GM12878 (cell line): Measurements from ENCODE around the gene PKD1.

Experiments
- CBX5 ChIP-seq: sonication (generic); IDR thresholded peaks from 2 replicates; pipeline ENCODE4 v1.6.1; 2016; ENCODE audit warnings: low read depth, moderate library complexity, mild to moderate bottlenecking, inconsistent platforms
- CTCF ChIP-seq, 3 experiments: IDR thresholded peaks in 2 of 3; conservative IDR thresholded peaks in 1 of 3; 2 replicates each; pipeline ENCODE4 v1.5.1; 2011; ENCODE audit warnings: low read depth in 3 of 3, low read length in 3 of 3, mild to moderate bottlenecking in 3 of 3, control low read depth in 2 of 3, moderate library complexity in 2 of 3, inconsistent platforms in 1 of 3, mixed read lengths in 1 of 3; ENCODE audit not compliant: control insufficient read depth in 2 of 3, insufficient read depth in 1 of 3; ENCODE audit errors: extremely low read depth in 1 of 3
- EP300 ChIP-seq, 2 experiments: fragments of 150-350 bp in 1 of 2; IDR thresholded peaks; 2 replicates each; pipeline ENCODE4 v1.6.1; 2011 to 2012; ENCODE audit warnings: low read depth in 2 of 2, low read length in 2 of 2, borderline replicate concordance in 1 of 2, improper control_type of control experiment in 1 of 2, inconsistent platforms in 1 of 2; ENCODE audit not compliant: control insufficient read depth in 1 of 2
- EZH2 ChIP-seq: IDR thresholded peaks from 2 replicates; pipeline ENCODE4 v1.6.1; 2012; ENCODE audit warnings: low read depth, mild to moderate bottlenecking, control low read depth, inconsistent platforms, low read length, borderline replicate concordance; ENCODE audit not compliant: control insufficient read depth
- GABPA ChIP-seq: IDR thresholded peaks from 2 replicates; pipeline ENCODE4 v1.6.1; 2014; ENCODE audit warnings: antibody characterized with exemption, low read depth, mild to moderate bottlenecking, inconsistent platforms
- JUND ChIP-seq: IDR thresholded peaks from 2 replicates; pipeline ENCODE4 v1.6.1; 2012; ENCODE audit warnings: low read depth, mild to moderate bottlenecking, low read length, improper control_type of control experiment, moderate library complexity
- MEF2A ChIP-seq: IDR thresholded peaks from 2 replicates; pipeline ENCODE4 v1.6.1; 2011; ENCODE audit warnings: low read depth, mild to moderate bottlenecking, low read length, moderate library complexity; ENCODE audit not compliant: insufficient read depth
- PBX3 ChIP-seq: IDR thresholded peaks from 2 replicates; pipeline ENCODE4 v1.6.1; 2011; ENCODE audit warnings: mild to moderate bottlenecking, low read depth, low read length, moderate library complexity; ENCODE audit not compliant: insufficient replicate concordance
- SIN3A ChIP-seq: IDR thresholded peaks from 2 replicates; pipeline ENCODE4 v1.6.1; 2012; ENCODE audit warnings: low read depth, low read length, improper control_type of control experiment
- TCF3 ChIP-seq: IDR thresholded peaks from 2 replicates; pipeline ENCODE4 v1.6.1; 2012; ENCODE audit warnings: low read depth, mild to moderate bottlenecking, low read length, borderline replicate concordance; ENCODE audit not compliant: insufficient read depth
- TCF7 ChIP-seq: IDR thresholded peaks from 2 replicates; pipeline ENCODE4 v1.6.1; 2014; ENCODE audit warnings: antibody characterized with exemption, borderline replicate concordance
- USF1 ChIP-seq: IDR thresholded peaks from 2 replicates; pipeline ENCODE4 v1.6.1; 2011; ENCODE audit warnings: borderline replicate concordance, low read depth, mild to moderate bottlenecking, moderate library complexity, mixed read lengths, low read length; ENCODE audit not compliant: insufficient read depth; ENCODE audit errors: extremely low read length

GRCh38 chr16:2167068-2167638, 31.5 kb upstream of the PKD1 start:
- TF ChIP-seq CBX5 (no peak), JUND (no peak), CTCF (IDR thresholded peaks at IDR 0.05 in 2 of 3, conservative IDR thresholded peaks at IDR 0.05 in 1 of 3; ENCODE audit: control insufficient read depth in 2 of 3, extremely low read depth in 1 of 3, insufficient read depth in 1 of 3, low read depth in 3 of 3, low read length in 3 of 3) (no peak), TCF7 (no peak), MEF2A (no peak), SIN3A (no peak), TCF3 (no peak), PBX3 (no peak), USF1 (no peak), GABPA (no peak), EP300 (IDR thresholded peaks at IDR 0.05; ENCODE audit: borderline replicate concordance in 1 of 2, control insufficient read depth in 1 of 2, low read depth in 2 of 2, low read length in 2 of 2) (no peak), EZH2 (no peak)
